ENCODE measurements around the gene FOXA1. TPM values are rescaled to one million over a fixed set of nuclear protein-coding genes. Genes with fewer than 3 reads are reported as not detected.

The FOXA1 gene
- total RNA-seq, 2 experiments from 2014 or later = not detected

DNA sequence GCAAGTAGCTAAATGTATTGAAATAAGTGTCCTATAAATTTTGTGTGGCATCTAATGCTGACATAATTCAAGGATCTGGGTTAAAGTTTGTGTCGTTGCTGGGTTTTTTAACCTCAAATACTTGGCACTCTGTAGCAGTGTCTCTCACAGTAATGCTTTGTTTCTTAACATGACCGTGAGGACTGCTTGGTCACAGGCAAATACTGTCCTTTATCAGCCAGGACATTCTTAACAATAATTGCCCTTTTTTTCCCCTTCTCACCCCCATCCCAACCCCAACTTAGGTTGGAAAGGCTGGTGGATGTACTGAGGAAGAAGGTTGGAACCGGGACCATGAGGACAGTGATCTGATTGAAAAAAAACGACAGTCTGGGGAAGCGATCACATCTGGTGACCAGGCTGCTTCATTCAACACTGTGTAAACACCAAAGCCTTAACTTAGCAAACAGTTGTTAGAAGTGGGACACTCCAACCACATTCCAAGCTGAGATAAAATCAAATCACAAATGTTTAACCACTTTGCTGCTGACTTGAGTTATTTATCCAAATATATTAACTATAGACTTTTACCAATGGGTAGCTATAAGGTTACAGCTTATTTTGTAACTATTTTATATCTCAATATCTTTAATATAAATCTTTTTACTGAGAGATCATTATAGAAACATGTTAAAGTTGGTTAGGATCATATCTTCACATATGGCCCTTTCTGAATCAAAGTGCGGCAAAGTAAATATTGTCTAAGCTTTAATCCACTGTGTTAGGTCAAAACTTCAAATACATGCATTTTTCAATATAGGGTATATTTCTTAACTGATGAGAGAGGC lies 48.2 kb downstream of the FOXA1 start:
- H3K9me3 Mint-ChIP-seq = no peaks in the 10 kb centered on the region
- no peaks in the 10 kb centered on the region for H3K36me3 Mint-ChIP-seq (ENCODE audit: low read depth)
- H3K27ac Mint-ChIP-seq = no peak overlapping the region
- no peak for DNase-seq
- H3K4me3 Mint-ChIP-seq = no peak overlapping the region
- no peaks in the 10 kb centered on the region for H3K27me3 Mint-ChIP-seq
- CTCF ChIA-PET = no interaction called here
- POLR2A ChIA-PET = no interaction called here
- no peaks in the 10 kb centered on the region for H3K4me1 Mint-ChIP-seq

DNA sequence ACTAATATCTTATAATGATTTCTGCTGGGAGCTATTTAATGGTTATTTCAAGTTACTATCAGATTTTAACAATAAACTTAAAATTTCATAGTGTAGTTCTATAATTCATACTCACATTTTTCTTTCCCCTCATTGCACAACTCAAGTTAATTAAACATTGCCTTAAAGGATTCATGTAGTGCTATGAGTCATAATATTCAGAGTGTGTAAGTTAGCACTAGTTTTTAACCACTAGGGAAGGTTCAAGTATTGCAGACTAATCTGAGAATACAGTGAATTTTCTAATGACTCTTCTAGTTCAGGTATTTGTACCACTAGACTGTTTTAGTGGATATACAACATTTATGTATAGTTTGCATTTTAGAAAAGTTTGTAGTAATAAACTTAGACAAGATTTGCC lies 49.9 kb downstream of the FOXA1 start:
- H3K36me3 Mint-ChIP-seq (ENCODE audit: low read depth) = no peaks in the 10 kb centered on the region
- H3K4me1 Mint-ChIP-seq = no peaks in the 10 kb centered on the region
- no peak for DNase-seq
- H3K27me3 Mint-ChIP-seq = no peaks in the 10 kb centered on the region
- H3K4me3 Mint-ChIP-seq = no peak overlapping the region
- ChIA-PET CTCF (no interaction called here), POLR2A (no interaction called here)
- no peaks in the 10 kb centered on the region for H3K9me3 Mint-ChIP-seq
- H3K27ac Mint-ChIP-seq = no peak overlapping the region

DNA sequence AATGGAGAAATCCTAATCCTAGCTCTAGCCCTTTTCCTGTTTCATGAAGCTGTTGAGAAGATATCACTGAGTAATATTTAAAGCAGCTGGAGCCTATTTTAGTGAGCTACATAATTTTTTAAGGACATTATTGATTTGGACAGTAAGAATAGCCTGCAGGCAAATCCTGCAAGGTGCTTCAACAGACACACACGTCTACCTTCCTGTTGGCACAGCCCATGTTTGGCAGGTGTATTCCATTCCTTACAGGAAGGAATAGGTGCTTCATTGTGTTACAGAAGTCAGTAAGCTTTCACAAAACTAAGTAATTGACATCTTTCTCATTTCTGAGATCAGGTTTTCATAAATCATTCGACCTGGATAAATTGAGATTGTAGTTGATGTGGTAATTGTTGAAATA lies 50.6 kb downstream of the FOXA1 start:
- H3K27ac Mint-ChIP-seq = no peak overlapping the region
- CTCF ChIA-PET = no interaction called here
- DNase-seq = no peak
- H3K9me3 Mint-ChIP-seq = no peaks in the 10 kb centered on the region
- no peaks in the 10 kb centered on the region for H3K36me3 Mint-ChIP-seq (ENCODE audit: low read depth)
- no peak overlapping the region for H3K4me3 Mint-ChIP-seq
- no peaks in the 10 kb centered on the region for H3K4me1 Mint-ChIP-seq
- POLR2A ChIA-PET = no interaction called here
- H3K27me3 Mint-ChIP-seq = no peaks in the 10 kb centered on the region

DNA sequence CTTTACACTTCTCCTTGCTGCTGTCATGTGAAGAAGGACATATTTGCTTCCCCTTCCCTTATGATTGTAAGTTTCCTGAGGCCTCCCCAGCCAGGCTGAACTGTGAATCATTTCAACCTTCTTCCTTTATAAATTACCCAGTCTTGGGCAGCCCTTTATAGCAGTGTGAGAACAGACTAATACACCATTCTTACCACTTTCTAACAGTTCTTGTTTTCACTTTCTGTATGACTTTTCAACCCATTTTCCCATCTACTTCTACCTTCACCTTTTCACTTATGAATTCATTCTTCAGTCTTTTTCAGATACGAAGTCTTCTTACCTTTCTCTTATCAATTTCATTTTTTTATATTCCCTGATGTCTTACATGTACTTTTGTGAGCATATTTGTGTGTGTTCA lies 55.1 kb downstream of the FOXA1 start:
- Mint-ChIP-seq H3K9me3 (peaks cover 2% of the 10 kb centered on the region), H3K4me3 (no peak overlapping the region), H3K4me1 (no peaks in the 10 kb centered on the region), H3K27ac (no peak overlapping the region), H3K36me3 (ENCODE audit: low read depth) (no peaks in the 10 kb centered on the region), H3K27me3 (no peaks in the 10 kb centered on the region)
- CTCF ChIA-PET = no interaction called here
- no peak for DNase-seq
- POLR2A ChIA-PET = no interaction called here

Other genes with a start within 250 kb of the FOXA1 start
- gene TTC6, start 380 bp upstream of the FOXA1 start, total RNA-seq = not detected